ENCODE results near the gene SECISBP2.

Gene SECISBP2

GRCh38 chr9:89383721-89384300, 65.5 kb downstream of the SECISBP2 start:
- DNase-seq: no peak

GRCh38 chr9:89384783-89385182, 66.5 kb downstream of the SECISBP2 start:
- no peak for DNase-seq

GRCh38 chr9:89386206-89386605, 67.9 kb downstream of the SECISBP2 start:
- DNase-seq: no peak

- no peak for DNase-seq
Measured at GRCh38 chr9:89386797-89387196, 68.5 kb downstream of the SECISBP2 start.

- DNase-seq: no peak
Measured at GRCh38 chr9:89387197-89387849, 69.0 kb downstream of the SECISBP2 start.

GRCh38 chr9:89388084-89388867, 70.0 kb downstream of the SECISBP2 start:
- peak; percentile 94 to 99 for DNase-seq

GRCh38 chr9:89388868-89389177, 70.5 kb downstream of the SECISBP2 start:
- no peak for DNase-seq

GRCh38 chr9:89390068-89390555, 71.8 kb downstream of the SECISBP2 start:
- DNase-seq: no peak

GRCh38 chr9:89390578-89391116, 72.3 kb downstream of the SECISBP2 start:
- no peak for DNase-seq

GRCh38 chr9:89391585-89391984, 73.3 kb downstream of the SECISBP2 start:
- no peak for DNase-seq

GRCh38 chr9:89394412-89394811, 76.1 kb downstream of the SECISBP2 start:
- no peak for DNase-seq

- no peak for DNase-seq
Measured at GRCh38 chr9:89395931-89396710, 77.8 kb downstream of the SECISBP2 start.

- no peak for DNase-seq
Measured at GRCh38 chr9:89397471-89397870, 79.2 kb downstream of the SECISBP2 start.

GRCh38 chr9:89398621-89399020, 80.3 kb downstream of the SECISBP2 start:
- DNase-seq: peak; percentile 59 to 65

- peak; percentile 84 to 90 for DNase-seq
Measured at GRCh38 chr9:89400403-89401116, 82.3 kb downstream of the SECISBP2 start.

GRCh38 chr9:89402695-89403427, 84.6 kb downstream of the SECISBP2 start:
- DNase-seq: no peak

GRCh38 chr9:89404074-89404473, 85.8 kb downstream of the SECISBP2 start:
- DNase-seq: no peak

- peak; percentile 67 to 69 for DNase-seq
Measured at GRCh38 chr9:89405826-89406225, 87.5 kb downstream of the SECISBP2 start.

- no peak for DNase-seq
Measured at GRCh38 chr9:89407070-89407469, 88.8 kb downstream of the SECISBP2 start.

- DNase-seq: peak; percentile 13 to 15
Measured at GRCh38 chr9:89408628-89409101, 90.4 kb downstream of the SECISBP2 start.
